GM18868 (cell line): ENCODE results near the gene RABGAP1L.
"Not testable (repeated sequence)": the region's sequence is repeated elsewhere in the genome, so short reads cannot be mapped to it uniquely, and the experiment has no call there.

Source experiments
- ATAC-seq: cut with Tn5 transposase; IDR thresholded peaks from one replicate; pipeline ENCODE4 v1.9.1; 2021; ENCODE audit warnings: mild to moderate bottlenecking, moderate library complexity; ENCODE audit not compliant: unreplicated experiment

Gene RABGAP1L

DNA sequence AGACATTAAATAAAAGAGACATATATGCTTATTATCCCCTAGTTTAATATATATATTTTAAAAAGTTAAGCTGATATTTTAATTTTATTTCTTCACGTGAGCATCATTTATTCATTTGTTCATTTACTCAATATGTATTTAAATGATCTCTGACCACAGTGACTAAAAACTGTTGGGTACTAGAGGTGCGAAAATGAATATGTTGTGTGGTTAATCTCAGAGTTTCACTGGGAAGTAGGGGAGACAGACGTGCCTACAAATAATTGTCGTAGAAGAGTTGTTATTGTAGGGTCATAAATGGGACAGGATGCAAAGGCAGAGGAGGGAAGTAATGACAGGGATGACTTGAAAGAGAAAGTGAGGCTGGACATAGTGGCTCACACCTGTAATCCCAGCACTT lies 627.4 kb downstream of the RABGAP1L start:
- peak; percentile 71 for ATAC-seq

DNA sequence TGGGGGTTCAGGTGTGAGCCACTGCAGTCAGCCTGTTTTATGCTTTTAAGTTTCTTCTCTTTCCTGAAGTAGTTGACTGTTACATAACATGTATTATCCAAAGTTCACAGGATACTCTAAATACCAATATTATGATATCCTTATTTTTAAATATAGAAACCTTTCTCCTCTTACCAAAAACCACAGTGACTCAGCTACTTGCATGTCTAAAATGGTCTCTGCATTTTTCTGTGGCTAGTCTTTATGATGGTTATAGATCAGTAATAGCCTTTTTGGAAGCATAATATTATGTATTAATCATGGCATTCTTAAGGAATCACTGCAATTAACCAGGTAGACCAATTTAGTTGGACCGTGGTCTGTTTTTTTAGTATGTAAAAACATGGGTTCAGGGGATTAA lies 629.7 kb downstream of the RABGAP1L start:
- no peak for ATAC-seq

DNA sequence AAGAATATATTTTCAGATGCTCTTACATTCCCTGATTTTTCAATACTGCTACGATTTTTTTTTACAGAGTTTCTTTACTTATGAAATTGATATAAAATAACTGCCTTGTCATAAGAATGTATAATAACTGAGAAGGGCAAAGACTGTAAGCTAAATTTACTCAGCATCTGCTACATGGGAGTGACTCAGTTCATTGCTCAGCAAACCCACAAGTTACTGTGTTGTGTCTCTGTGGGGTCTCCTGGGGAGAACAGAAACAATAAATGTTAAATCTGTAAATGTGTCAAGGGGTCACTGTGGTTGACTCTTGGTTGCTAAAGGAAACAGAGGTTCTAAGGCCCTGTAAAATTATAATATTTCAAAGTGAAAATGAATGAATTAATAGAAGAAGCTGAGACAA lies 630.1 kb downstream of the RABGAP1L start:
- peak; percentile 80 for ATAC-seq

DNA sequence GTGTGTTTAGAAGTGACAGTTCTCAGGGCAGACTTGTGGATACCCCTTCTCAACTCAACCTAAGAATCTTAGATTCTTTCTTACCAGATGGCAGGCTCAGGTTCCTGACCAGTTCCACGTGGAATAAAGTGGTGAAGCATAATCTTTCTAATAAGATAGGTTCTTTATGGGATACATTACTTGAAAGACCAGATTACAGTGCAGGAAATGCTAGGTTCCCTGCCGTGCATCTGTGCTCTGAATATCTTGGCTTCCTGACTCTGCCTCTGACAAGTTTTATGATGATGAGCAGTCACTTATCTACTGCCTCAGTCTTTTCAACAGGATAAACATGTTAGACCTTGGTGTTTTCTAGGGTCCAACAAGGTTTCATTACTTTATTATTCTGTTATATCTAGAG lies 632.5 kb downstream of the RABGAP1L start:
- no peak for ATAC-seq

DNA sequence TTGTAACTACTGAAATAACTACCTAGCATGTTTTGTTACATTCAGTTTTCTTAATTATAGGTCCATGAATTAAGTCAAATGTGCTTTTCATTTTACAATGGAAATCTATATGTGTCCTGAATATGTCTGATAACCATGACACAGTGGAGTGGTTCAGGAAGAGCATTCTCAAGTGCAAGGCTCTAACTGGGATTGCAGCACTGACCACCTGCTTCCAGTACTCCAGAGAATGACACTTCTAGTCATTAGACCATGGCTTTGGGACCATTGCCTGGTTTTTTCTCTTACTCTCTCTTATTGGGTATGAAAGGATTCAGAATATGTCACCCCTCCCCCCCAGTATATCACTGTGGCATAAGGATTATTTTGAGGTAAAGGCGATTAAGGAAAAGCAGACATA lies 635.5 kb downstream of the RABGAP1L start:
- no peak for ATAC-seq

DNA sequence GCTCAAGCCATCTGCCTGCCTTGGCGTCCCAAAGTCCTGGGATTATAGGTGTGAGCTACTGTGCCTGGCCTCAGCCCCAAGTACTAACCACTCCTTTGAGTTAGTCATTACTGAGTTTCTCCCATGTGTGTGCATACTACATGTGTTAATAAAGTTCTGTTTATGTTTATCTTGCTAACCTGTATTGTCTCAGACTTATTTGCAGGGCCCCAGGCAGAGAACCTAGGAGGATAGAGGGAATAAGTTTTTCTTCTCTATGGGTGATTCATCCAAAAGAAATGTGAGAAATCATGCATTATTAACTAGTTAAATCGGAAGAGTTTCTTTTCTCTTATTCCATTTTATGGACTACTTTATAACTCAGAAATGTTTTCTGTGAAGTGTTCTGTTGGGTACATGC lies 636.5 kb downstream of the RABGAP1L start:
- ATAC-seq: no peak

DNA sequence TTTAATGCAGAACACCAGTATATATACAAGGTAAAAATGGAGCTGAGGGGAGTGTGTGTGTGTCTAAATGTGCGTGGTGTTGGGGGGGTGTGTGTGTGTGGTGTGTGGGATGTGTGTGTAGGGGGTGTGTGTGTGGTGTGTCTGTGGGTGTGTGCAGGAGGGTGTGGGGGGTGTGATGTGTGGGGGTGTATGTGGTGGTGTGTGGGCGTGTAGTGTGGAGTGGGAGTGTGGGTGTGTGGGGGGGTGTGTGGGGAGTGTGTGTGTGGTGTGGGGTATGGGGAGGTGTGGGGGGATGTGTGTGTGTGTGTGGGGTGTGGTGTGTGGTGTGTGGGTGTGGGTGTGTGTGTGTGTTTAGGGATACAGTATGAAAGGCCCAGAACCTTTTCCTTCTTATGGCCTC lies 638.1 kb downstream of the RABGAP1L start:
- no peak for ATAC-seq

DNA sequence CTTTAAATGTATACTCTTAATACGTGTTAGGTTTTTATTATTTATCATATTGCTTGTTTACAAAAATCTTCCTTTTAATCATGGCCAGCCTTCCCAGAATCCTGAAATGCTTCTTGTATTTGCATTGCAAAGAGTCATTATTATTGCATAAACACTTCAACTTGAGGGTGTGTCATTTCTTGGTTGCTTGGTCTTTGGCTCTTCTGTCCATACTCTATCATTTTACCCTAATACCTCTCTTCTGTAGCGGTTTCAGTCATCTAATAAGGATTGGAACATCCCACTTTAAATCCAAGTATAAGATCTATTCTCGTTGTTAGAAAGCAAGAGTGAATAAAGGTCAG lies 639.8 kb downstream of the RABGAP1L start:
- ATAC-seq: peak; percentile 15

DNA sequence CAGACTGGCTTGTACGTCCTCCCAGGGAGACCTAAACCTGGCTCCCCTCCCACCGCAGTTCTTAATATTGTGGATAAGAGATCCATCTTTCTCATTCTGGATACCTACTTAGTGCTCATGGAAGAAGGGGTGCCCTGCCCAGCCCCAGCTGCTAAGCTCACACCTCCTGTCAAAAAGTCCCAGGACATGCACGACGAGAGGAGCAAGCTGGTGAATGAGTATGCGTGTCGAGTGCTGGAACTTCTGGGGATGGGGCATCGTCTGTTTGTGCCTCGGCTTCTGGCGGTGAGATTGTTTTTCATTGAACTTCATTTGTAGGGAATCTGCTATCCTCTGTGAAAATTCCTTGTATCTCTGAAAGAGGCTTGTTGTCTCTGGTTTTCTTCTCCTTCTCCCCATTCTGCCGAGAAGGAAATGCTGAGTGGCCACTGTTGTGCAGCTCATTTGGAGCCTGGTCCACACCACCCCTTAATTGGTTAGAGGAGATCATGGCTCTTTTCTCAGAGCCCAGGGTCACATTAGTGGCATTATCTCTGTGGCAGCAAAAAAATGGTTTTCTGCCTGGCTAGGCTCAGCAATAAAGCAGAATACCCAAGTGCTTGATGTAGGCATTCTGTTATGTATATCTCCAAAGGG lies 641.0 kb downstream of the RABGAP1L start:
- ATAC-seq: no peak

DNA sequence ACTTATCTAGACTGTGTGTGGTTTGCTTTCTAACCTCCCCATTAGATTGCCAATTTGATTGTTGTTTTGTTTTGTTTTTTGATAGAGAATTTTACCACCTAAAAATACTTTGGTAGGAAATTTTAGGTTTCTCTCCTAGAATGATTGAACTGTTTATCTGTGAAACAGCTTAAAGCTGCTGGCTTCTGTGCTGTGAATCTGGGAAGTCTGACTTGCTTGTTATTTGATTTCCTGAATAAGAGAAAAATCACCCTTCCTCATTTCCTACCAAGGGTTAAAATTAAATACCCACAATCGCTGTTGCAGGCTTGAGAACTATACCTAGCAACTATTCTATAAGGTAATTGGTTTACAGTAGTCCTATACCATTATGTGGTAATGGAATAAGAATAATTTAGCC lies 641.6 kb downstream of the RABGAP1L start:
- ATAC-seq: no peak

DNA sequence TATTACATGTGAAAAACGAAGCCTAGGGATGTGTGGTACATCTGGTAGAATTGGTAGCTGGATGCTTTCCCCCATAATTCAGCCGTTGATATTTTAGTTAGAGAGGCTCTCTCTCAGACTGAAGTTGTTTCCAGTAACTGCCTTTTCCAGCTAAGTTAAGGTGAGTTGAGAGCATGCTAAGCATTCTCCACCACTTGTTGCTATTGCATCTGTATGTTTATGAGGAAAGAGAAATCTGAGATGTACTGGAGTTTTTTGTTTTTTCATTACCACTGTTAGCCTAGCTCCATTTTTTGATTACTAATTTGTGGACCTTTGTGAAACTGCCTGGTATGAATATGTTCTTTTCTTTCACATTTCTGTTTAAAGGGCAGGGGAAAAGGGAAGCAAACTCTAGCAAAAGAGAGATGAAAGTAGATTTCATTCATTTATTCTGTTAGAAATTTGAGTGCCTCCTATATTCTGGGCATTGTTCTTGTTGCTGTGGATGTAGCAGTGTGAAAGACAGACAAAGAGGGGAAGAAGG lies 650.5 kb downstream of the RABGAP1L start:
- peak; percentile 57 for ATAC-seq

DNA sequence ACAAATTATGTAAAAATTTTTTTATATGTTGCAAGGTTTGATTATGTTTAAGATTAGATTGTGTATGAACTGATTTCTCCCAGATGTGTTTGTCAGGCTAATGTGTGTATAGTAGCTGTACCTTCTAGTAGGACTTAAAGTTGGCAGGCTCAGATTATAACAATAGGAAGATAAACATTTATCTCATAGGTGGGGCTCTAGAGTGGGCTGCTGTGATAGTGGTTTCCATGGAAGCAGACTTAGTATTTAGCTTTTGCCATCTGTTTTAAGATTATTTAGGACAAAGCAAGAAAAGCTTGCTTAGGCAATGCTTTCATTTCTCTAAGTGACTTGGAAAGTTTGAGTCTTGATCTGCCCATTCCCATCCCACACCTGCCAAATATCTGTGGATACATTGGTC lies 652.7 kb downstream of the RABGAP1L start:
- ATAC-seq: no peak

DNA sequence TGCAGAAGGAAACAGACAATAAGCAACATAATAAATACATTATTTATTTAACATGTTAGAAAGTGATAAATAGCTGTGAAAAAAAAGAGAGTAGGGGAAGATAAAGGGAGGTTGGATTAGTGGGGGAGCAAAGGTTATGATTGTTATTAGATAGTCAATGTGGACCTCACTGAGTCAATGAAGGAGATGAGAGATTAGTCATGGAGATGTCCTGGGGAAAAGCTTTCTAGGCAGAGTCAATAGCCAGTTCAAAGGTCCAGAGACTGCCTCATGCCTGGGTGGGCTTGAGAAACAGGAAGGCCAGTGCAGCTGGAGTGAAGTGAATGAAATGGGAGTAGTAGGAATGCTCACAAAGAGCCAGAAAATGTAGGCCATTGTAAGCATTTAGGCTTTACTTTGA lies 653.3 kb downstream of the RABGAP1L start:
- ATAC-seq: no peak

DNA sequence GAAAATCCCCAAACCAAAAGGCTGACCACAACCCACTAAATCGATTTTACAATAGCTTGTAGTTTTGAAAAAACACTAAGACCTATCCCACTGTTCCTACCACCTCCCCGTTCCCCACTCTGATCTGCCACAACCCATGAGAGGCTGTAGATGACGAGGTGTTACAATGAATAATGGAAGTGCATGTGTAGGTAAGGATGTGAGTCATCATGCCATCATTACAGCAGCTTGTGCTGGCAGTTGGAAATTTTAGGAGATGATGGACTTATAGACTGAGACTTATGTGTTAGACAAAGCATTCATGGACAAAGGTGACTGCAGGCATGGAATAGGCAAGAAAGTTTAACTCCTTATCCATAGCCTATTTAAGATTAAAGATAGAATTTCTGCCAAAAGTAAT lies 655.7 kb downstream of the RABGAP1L start:
- peak; percentile 59 for ATAC-seq

DNA sequence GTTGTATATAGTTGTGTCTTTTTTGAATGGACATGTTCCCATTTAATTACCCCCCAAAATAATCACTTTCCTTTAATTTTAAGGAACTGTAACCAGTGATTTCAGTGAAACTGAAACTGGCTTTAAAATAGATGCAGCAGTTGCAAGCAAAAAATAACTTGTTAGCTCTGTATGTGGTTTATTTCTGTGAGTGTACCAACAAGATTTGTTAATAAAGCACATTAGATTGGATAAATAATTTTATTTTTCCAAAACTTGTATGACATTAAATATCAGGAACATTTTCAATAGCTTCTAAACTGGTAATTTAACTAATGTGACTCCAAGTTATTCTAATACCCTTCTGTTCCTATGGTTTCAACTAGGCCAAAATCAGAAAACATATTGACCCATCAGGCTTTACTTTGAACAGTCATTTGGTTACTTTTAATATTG lies 656.2 kb downstream of the RABGAP1L start:
- peak; percentile 59 for ATAC-seq

DNA sequence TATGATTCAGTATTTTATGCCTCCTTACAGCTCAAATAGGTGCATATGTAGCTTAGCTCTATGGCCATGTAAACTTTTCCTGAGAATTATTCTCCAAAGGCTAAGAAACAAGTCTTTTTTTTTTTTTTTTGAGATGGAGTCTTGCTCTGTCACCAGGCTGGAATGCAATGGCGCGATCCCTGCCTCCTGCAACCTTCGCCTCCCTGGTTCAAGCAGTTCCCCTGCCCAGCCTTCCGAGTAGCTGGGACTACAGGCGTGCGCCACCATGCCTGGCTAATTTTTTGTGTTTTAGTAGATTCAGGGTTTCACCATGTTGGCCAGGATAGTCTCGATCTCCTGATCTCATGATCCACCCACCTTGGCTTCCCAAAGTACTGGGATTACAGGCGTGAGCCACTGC lies 657.3 kb downstream of the RABGAP1L start:
- ATAC-seq: not testable (repeated sequence)

DNA sequence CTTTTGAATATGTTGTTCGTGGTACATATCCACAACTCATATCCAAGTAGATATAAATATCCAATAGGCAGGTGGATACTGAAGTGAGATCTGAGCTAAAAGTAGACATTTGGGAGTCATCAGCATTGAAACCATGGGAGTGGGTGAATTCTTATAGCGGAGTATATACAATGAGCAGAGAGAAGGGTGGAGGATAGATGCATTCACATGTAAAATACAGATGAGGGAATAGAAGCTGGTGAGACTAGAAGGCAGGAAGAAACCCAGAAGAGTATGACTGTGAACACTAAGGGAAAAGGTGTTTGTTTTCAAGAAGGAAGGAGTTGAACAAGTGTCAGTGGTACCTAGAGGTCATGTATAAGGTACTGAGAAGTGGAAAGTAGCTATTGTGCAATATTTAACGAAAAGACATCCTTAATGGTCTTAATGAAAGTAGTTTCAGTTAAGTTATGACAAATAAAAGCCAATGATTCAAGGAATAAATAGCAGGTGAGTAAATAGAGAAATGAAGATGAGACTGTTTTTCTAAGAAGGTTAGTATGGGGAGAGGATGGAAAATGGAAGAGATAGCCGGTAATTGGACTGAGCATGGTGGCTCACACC lies 658.8 kb downstream of the RABGAP1L start:
- peak; percentile 58 for ATAC-seq

DNA sequence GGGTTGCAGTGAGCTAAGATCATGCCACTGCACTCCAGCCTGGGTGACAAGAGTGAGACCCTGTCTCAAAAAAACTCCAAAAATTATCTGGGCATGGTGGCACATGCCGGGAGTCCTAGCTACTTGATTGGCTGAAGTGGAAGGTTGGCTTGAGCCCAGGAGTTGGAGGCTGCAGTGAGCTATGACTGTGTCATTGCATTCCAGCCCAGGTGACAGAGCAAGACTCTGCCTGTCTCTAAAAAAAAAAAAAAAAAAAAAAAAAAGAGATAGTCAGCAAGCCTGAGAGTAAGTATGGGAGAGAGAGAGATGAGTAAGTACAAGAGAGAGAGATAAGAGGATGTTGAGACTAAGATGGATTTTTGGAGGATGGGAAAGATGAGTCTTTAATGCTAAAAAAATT lies 659.6 kb downstream of the RABGAP1L start:
- ATAC-seq: no peak

DNA sequence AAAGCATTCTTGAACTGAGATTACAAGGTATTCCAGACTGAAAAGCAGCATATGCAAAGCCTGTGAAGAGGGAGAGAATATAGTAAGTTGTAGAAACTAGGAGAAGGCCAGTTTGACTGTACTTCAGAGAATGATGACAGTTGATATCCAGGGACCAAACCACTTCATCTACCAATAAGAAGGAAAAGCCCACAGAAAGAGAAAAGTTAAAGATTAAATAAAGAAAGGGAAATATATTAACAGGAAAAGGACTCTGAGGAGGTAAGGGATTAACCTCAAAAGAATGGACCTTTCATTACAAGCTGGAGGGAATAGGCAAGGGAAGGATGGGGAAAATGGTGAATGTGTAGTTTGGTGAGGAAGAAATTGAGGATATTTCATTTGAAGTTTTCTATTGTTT lies 660.3 kb downstream of the RABGAP1L start:
- no peak for ATAC-seq

DNA sequence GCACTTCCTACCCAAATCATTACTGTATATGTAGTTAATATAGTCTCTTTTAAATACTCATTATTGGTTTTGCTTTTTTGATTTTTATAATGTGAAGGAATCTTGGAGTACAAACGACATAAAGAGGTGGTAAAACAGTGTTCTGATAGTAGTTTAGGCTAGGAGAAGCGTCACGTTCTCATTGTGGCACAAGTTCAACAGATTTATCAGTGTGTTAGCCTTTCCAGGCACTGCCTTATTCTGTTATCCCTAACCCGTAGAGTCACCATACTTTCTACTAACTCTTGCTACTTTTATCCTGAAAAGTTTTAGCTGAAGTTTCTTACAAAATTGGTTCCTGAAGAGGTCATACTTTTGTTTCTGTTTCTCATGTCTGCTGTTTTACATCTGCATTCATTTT lies 665.8 kb downstream of the RABGAP1L start:
- ATAC-seq: no peak

DNA sequence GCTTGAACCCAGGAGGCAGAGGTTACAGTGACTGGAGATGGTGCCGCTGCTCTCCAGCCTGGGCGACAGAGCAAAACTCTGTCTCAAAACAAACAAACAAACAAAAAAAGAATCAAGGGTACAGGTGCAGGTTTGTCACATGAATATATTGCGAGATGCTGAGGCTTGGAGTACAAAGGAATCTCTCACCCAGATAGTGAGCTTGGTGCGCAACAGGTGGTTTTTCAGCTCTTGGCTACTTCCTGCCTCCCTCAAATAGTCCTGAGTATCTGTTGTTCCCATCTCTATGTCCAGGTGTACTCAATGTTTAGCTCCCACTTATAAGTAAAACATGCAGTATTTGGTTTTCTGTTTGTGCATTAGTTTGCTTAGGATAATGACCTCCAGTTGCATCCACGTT lies 666.5 kb downstream of the RABGAP1L start:
- ATAC-seq: no peak

DNA sequence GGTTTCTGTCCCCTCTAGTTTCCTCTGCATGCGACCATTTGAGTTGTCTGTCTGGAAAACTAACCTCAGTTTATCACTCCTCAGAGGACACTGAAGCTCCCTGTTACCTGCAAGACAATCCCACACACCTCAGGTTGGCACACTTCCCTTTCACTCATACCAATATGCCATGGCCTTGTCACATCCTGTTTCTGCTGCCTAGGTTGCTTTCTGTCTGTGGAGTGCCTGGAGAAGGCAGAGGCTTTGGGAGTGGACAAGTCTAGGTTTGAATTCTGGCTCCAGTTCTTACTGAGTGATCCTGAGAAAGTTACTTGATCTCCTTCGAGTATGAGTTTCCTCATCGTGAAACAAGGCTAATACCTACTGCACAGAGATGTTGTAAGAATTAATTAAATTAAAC lies 668.9 kb downstream of the RABGAP1L start:
- ATAC-seq: no peak

DNA sequence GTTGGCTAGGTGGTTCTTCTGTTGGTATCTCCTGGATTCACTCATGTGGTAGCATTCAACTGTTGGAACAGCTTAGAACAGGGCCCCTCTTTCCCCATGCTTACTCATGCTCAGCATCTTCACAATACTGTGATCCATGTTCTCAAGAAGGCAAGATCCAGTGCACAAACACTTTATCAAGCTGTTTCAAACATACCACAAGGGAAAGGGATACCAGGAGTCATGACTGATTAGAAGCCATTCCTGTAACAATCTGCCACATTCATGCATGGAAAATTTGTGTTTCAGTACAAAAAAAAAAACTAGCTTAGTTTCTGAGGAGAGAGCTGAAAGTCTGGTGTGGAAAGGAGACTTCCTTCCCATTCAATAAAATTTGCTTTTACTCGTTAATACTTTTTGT lies 670.7 kb downstream of the RABGAP1L start:
- no peak for ATAC-seq
